Epithelial cell of prostate (primary cell): ENCODE data around the gene BRK1.
"Not testable (repeated sequence)": the region's sequence is repeated elsewhere in the genome, so short reads cannot be mapped to it uniquely, and the experiment has no call there.

ENCODE experiments used
- DNase-seq: peaks from one replicate; pipeline ENCODE4 v3.0.0-alpha.2; 2011; ENCODE audit warnings: low read depth, low spot score
- H3K27ac ChIP-seq: fragments of 450-650 bp; 2 replicates; pipeline ENCODE4 v1.5.1; 2017; ENCODE audit warnings: mild to moderate bottlenecking

BRK1 gene

DNA sequence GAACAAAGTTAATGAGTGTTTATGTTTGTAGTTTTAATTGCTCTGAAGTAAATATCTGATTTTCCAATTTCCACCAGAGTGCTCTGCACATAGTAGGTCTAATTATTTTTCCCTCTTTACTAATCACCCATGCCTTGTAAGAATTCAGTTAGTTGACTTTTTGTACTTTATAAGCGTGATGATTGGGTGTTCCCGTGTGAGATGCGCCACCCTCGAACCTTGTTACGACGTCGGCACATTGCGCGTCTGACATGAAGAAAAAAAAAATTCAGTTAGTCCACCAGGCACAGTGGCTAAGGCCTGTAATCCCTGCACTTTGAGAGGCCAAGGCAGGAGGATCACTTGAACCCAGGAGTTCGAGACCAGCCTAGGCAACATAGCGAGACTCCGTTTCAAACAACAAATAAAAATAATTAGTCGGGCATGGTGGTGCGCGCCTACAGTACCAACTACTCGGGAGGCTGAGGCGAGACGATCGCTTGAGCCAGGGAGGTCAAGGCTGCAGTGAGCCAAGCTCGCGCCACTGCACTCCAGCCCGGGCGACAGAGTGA lies 25.6 kb downstream of the BRK1 start:
- H3K27ac ChIP-seq: peak overlapping the region; percentile 81
- DNase-seq: no peak

DNA sequence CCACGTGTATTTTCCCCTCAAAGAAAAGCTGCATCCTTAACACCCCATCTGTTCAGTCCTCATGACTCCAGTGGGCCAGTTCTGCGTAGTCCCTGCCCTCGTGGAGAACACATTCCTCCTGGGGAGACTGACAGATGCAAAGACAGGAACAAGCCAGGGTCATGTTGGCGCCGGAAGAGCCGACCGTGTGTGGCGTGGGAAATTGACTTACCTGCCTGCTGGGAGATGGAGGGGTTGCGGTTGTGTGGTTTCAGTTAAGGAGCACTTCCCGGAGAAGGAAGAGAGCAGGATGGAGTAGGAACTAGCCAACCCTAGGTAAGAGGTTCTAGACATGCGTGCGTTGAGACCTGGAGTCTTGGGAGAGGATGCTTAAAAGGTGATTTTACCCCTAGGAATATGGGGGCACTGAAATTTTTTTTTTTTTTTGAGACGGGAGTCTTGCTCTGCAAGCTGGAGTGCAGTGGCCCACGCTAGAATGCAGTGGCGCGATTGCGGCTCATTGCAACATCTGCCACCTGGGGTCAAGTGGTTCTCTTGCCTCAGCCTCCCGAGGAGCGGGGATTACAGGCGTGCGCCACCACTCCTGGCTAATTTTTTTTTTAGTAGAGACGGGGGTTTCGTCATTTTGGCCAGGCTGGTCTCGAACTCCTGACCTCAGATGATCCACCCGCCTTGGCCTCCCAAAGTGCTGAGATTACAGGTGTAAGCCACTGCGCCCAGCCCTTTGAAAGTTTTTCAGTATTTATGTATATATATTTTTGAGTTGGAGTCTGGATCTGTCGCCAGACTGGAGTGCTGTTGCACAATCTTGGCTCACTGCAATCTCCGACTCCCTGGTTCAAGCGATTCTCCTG lies 27.5 kb downstream of the BRK1 start:
- H3K27ac ChIP-seq: peak overlapping the region; percentile 81
- no peak for DNase-seq

DNA sequence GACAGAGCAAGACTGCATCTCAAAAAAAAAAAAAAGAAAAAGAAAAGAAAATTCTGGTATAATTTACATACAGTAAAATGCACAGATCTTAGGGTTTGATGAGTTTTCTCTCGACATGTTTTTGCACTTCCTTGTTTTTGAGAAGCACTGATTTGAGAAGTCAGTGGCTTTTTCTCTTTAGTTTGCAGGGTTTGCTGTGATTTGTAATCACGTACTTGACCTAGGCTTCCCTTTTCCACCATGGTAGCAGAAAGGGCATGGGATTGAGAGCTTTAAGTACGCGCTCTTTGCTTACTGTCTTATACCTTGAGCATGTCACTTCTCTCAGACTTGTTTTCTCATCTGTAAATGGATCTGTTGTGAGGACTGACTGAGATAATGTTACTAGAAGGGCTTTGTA lies 30.2 kb downstream of the BRK1 start:
- no peak overlapping the region for H3K27ac ChIP-seq
- no peak for DNase-seq

DNA sequence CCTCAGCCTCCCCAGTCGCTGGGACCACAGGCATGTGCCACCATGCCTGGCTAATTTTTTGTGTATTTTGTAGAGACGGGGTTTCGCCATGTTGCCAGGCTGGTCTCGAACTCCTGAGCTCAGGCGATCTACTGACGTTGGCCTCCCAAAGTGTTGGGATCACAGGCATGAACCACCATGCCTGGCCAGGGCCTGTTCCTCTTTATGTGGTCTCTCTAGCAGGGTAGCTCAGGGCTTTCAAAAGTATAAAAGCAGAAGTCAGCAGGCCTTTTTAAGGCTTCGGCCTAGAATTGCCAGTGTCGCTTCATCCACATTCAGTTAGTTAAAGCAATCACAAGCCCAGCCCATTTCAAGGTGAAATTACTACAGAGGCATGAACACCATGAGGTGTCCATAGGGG lies 33.8 kb downstream of the BRK1 start:
- H3K27ac ChIP-seq: no peak overlapping the region
- DNase-seq: no peak

DNA sequence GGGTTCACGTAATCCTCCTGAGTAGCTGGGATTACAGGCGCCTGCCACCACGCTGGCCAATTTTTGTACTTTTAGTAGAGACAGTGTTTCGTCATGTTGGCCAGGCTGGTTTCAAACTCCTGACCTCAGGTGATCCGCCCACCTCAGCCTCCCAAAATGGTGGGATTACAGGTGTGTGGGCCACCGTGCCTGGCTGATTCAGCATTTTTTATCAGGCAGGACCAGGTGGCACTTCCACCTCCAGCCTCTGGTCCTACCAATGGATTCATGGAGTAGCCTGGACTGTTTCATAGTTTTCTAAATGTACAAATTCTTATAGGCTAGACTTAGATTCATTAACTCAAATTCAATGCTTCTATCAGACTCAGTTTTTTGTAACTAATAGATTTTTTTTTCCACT lies 35.5 kb downstream of the BRK1 start:
- DNase-seq: no peak
- H3K27ac ChIP-seq: no peak overlapping the region

DNA sequence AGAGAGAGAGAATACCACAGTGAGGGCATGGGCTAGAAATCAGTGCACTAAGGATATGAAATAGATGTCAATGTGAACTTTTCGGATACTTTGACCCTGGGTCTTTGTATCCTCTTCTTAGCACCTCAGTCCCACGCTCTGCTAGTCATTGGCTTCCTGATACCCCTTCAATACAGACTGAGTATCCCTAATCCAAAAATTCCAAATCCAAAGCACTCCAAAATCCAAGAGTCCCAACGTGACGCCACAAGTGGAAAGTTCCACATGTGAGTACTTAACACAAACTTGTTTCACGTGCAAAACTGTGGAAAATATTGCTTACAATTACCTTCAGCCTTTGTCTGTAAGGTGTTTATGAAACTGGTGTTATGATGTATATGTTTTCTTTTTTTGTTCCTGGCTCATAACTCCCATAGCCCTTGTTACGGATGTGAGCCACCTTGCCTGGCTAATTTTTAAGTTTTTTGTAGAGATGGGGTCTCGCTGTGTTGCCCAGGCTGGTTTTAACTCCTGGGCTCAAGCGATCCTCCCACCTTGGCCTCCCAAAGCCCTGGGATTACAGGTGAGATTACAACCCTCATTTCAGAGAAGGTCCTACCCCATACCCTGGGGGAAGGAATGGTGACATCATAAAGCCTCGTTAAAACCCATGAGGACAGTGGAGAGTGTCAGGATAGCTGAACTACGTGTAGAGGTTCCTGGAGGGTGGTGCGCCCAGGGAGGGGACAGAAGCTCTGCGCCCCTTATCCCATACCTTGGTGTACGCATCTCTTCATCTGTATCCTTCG lies 39.1 kb downstream of the BRK1 start:
- no peak overlapping the region for H3K27ac ChIP-seq
- DNase-seq: no peak

DNA sequence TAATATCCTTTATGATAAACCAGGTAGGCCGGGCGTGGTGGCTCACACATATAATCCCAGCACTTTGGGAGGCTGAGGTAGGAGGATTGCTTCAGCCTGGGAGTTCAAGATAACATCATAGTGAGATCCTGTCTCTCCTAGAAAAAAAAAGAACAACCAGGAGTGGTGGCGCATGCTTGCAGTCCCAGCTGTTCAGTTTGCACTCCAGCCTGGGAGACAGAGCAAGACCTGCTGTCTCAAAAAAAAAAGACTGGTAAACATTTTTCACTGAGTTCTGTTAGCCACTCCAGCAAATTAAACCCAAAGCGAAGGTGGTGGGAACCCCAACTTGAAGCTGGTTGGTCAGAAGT lies 39.6 kb downstream of the BRK1 start:
- DNase-seq: no peak
- no peak overlapping the region for H3K27ac ChIP-seq

DNA sequence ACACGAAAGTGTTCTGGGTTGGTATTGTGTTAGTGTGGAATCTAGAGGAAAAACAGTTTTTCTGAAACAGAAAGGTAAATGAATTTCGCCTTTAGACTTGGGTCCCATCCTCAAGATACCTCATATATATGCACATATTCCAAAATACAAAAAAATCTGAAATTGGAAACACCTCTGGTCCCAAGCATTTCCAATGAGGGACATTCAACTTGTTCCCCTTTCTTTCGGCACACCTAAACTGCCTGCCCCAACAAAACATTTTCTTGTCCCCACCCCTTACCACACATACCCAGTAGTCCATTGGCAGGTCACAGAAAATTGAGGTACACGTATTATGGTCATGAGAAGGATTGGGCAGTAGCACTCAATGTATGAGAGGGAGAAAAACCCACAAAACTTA lies 40.2 kb downstream of the BRK1 start:
- DNase-seq: no peak
- H3K27ac ChIP-seq: no peak overlapping the region

DNA sequence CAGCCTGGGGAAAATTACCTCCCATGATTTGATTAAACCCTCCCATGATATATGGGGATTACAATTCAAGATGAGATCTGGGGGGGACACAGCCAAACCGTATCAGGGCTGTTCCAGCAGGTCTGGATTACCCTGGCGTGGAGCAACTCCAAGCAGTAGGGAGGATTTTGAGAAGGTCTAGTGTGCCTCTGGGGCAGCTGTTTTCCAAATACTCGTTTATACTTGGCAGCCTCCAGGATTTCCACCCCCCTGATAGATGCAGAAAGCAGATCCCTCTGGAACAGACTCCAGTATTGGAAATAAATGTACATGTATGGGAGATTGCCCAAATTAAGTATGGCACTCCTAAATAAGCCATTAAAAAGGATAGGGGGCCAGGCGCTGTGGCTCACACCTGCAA lies 41.6 kb downstream of the BRK1 start:
- no peak overlapping the region for H3K27ac ChIP-seq
- no peak for DNase-seq

DNA sequence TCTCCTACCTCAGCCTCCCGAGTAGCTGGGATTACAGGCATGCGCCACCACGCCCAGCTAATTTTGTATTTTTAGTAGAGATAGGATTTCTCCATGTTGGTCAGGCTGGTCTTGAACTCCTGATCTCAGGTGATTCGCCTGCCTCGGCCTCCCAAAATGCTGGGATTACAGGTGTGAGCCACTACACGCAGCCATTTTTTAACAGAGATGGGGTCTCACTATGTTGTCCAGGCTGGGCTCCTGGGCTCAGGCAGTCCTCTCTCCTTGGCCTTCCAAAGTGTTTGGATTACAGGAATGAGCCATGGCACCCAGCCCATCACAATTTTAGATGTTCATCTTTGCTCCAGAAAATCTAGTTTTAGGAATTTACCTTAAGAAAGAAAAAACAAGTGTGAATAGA lies 43.1 kb downstream of the BRK1 start:
- H3K27ac ChIP-seq, DNase-seq: not testable (repeated sequence)

DNA sequence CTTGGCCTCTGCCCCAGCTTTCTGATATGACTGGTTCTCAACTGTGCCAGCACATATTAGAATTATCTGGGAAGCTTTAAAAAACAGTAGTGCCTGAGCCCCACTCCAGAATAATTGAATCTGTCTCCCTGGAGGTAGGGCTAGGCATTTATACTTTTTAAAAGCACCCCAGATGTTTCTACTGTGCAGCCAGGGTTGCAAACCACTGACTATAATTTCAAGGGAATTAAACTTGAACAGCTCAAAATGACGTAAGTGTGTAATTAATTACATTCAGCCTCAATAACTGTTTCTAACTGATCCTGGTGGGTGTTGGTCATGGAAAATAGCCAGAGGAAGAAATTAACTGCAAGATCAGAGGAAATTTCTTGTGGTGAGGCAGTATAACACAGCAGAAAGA lies 44.9 kb downstream of the BRK1 start:
- no peak overlapping the region for H3K27ac ChIP-seq
- no peak for DNase-seq

DNA sequence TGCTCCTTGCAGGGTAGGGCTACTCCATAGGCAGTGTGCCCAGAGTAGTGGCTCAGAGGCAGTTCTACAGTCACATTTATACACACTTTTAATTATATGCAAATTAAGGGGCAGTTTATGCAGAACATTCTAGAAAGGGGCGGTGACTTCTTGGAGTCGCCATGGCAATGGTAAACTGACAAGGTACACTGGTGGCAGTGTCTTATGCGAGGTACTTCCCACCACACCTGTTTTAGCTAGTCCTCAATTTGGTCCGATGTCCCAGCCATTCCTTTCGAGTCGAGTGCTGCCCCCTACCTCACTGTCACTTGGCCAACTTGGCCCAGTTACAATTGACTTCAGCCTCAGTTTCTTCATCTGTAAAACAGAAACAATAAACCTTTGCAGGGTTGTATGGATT lies 45.5 kb downstream of the BRK1 start:
- no peak for DNase-seq
- no peak overlapping the region for H3K27ac ChIP-seq

DNA sequence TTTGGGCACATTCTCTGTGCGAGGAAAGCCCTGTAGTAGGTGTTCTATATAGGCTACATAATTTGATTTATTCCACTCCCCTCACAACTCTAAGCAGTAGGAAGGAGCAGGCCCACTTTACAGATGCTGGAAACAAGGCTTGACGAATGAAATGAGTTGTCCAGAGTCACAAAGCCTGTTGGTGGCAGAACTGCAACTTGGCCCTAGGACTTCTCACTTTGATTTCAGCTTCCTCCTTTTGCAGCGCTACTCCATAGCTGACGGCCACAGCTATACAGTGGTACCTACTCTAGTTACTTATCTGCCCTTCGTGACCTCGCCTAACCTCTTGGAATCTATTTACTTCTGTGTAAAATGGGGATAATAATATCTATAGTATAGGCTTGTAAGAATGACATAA lies 46.7 kb downstream of the BRK1 start:
- no peak overlapping the region for H3K27ac ChIP-seq
- no peak for DNase-seq

DNA sequence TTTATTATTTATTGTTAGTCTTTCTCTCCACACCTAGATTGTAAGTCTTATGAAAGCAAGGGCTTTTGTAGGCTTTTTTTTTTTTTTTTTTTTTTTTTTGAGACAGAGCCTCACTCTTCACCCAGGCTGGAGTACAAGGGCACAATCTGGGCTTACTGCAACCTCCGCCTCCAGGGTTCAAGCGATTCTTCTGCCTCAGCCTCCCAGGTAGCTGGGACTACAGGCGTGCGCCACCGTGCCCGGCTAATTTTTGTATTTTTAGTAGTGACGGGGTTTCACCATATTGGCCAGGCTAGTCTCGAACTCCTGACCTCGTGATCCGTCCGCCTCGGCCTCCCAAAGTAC lies 48.7 kb downstream of the BRK1 start:
- H3K27ac ChIP-seq, DNase-seq: not testable (repeated sequence)

DNA sequence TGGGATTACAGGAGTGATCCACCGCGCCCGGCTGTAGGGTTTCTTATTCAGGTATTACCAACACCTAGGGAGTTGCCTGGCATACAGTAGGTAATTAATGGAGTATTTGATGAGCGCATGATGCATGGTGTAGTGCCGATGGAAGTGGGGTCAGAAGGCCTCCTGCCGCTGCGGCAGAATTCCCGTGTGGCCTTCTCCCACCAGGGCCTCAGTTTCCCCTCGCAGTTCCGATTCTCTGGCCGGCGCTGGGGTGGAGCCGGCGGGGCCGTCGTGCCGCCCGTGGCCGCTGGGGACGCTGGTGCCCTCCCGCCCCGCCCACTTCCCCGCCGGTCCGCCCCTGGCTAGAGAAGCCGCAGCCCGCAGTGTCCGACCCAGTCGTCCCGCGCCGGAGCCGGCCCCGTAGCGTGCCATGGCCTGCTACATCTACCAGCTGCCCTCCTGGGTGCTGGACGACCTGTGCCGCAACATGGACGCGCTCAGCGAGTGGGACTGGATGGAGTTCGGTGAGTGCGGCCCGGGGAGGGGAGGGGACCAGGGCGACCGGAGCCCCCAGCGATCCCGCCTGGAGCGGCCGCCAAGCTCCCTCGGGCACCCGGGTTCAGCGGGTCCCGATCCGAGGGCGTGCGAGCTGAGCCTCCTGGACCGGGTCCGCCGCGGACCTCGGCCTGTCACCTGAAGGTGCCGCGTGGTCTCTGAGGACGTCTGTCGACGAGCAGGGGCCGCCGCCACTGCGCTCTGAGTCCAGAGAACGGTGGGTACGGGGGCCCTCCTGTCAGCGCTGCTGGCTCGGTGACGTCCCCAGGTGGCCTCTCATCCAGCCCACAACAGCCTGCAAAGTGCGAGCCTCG lies 49.3 kb downstream of the BRK1 start, which contains the start of gene IRAK2:
Gene IRAK2 (plus strand): TSS at position 374 of the 848 bp plus-strand sequence. CDS start 36 bp downstream, at position 410.
- DNase-seq: no peak
- H3K27ac ChIP-seq: no peak within 1 kb of the TSS

DNA sequence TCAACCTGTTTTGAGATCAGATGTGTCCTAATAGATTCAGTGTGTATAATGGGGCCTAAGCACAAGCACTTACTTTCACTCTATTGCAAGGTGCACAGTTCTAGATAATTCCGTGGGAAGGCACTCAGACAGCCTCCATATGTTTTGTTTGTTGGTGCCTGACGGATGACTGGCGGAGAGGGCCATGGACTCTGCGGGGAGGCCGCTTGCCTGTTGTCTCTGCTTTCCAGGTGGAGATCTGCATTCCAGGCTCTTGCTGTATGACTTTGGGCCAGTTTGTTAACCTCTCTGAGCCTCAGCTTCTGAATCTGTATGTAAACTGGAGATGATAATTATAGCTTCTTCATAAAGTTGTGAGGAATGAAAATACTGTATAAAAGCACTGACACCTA lies 50.7 kb downstream of the BRK1 start:
- no peak for DNase-seq
- H3K27ac ChIP-seq: no peak overlapping the region

DNA sequence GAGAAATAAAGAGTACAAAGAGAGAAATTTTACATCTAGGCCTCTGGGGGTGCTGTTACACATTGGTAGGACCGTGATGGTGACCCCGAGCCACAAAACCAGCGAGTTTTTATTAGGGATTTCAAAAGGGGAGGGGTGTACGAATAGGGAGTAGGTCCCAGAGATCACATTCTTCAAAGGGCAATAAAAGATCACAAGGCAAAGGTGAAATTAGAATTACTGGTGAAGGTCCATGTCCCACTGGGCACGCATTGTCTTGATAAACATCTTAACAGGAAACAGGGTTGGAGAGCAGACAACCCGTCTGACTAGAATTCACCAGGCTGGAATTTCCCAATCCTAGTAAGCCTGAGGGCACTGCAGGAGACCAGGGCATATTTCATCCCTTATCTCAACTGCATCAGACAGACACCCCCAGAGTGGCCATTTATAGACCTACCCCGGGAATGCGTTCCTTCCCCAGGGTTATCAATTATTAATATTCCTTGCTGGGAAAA lies 53.6 kb downstream of the BRK1 start:
- H3K27ac ChIP-seq: no peak overlapping the region
- DNase-seq: no peak

DNA sequence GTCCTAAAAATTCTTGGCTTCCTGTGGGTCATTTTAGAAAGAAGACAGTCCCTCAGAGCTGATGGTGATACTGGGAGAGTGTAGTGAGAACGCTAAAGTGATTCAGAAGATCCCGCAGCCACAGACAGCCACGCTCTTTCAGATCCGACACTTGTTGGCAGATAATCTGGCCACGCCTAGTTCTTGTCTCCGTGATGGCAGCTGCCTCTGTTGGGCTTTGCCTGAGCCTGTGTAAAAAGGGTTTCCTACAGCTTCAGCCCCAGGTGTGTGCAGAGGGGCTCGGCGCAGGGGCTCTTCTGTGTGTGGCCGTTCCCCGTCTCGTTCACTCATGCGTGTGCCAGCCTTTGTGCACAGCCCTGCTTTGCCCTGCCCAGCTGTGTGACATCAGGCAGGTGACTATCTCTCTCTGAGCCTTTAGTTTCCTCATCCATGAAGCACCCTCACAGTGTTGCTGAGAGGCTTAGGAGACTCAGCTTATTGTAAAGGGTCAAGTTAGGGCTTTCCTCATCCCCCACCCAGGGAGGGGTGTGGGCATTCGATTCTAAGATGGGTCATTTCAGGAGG lies 55.5 kb downstream of the BRK1 start:
- no peak for DNase-seq
- H3K27ac ChIP-seq: no peak overlapping the region

DNA sequence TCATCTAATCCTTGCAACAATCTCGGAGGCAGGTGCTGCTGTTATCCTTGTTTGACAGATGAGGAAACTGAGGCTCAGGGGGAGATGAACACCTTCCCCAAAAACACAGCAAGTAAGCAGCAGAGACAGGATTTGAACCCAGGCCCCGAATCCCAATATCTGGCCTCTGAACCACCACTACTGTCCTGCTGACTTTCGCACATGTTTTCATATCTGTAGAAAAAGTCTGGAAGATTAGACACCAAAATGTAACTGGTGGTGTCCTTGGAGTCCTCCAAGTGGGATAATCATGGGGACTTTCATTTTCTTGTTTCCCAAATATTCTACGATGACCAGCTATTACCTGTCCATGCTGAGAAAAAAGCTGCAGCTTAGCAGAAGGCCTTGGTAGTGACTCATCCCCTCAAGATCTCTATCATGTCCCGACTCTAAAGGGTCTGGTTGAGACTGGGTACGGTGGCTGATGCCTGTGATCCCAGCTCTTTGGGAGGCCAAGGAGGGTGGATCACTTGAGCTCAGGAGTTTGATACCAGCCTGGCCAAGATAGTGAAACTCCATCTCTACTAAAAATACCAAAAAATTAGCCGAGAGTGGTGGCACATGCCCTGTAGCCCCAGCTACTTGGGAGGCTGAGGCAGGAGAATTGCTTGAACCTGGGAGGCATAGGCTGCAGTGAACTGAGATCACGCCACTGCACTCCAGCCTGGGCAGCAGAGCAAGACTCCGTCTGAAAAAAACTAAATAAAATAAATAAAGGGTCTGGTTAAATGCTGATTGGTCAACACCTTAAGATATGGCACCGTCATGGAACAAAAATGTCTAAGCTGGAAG lies 57.8 kb downstream of the BRK1 start:
- no peak for DNase-seq
- H3K27ac ChIP-seq: no peak overlapping the region
